Stomach (tissue), 4 donors: Measurements from ENCODE around the gene PIP5K1B.

Experiments
- EP300 ChIP-seq: sonication (generic); formaldehyde crosslinking; IDR thresholded peaks from one replicate; pipeline ENCODE4 v1.6.1; 2017; ENCODE audit warnings: antibody characterized with exemption
- POLR2AphosphoS5 ChIP-seq, 3 donors: sonication (generic); formaldehyde crosslinking; IDR thresholded peaks; one replicate each; pipeline ENCODE4 v1.6.1; 2016; ENCODE audit warnings: antibody characterized with exemption in 3 of 3
- TF ChIP-seq, protein P1 (sequence below), 7 experiments: fragments of 450-650 bp in 4 of 7; fragments of 200-600 bp in 3 of 7; sonication (generic) in 3 of 7; IDR thresholded peaks; one replicate each; pipeline ENCODE4 v1.5.1; 2016 to 2019; ENCODE audit warnings: antibody characterized with exemption in 7 of 7, control low read depth in 2 of 7, mild to moderate bottlenecking in 1 of 7

DNA sequence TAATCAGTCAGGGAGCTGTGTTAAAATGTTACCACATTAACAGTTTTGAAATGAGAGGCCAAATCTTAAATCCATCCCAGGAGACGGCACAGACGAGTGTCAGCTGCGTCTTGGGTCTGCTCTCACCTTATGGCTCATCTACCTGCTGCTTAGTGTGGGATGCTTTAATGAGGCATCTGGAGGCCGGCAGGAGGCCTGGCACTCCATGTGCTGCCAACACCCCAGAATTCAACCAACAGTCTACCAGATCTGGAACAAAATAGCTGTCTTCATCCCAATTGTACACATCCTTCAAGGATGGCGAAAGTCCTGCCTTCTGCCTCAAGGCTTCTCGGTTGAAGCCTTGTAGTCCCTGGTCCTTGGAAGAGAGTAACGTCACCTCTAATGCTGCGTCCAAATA lies 296.9 kb downstream of the PIP5K1B start:
- no peak for TF ChIP-seq EP300
- TF ChIP-seq, protein P1, sequence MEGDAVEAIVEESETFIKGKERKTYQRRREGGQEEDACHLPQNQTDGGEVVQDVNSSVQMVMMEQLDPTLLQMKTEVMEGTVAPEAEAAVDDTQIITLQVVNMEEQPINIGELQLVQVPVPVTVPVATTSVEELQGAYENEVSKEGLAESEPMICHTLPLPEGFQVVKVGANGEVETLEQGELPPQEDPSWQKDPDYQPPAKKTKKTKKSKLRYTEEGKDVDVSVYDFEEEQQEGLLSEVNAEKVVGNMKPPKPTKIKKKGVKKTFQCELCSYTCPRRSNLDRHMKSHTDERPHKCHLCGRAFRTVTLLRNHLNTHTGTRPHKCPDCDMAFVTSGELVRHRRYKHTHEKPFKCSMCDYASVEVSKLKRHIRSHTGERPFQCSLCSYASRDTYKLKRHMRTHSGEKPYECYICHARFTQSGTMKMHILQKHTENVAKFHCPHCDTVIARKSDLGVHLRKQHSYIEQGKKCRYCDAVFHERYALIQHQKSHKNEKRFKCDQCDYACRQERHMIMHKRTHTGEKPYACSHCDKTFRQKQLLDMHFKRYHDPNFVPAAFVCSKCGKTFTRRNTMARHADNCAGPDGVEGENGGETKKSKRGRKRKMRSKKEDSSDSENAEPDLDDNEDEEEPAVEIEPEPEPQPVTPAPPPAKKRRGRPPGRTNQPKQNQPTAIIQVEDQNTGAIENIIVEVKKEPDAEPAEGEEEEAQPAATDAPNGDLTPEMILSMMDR (IDR thresholded peaks at IDR 0.05): no peak
- TF ChIP-seq POLR2AphosphoS5 (IDR thresholded peaks at IDR 0.05): no peak
